ENCODE data around the gene BIRC6. TPM values are rescaled to one million over a fixed set of nuclear protein-coding genes. Genes with fewer than 3 reads are reported as not detected.
"Not testable (repeated sequence)": the region's sequence is repeated elsewhere in the genome, so short reads cannot be mapped to it uniquely, and the experiment has no call there.

BIRC6 gene
- total RNA-seq, 4 donors from 2014 or later = 142 to 268 (median 218) TPM

DNA sequence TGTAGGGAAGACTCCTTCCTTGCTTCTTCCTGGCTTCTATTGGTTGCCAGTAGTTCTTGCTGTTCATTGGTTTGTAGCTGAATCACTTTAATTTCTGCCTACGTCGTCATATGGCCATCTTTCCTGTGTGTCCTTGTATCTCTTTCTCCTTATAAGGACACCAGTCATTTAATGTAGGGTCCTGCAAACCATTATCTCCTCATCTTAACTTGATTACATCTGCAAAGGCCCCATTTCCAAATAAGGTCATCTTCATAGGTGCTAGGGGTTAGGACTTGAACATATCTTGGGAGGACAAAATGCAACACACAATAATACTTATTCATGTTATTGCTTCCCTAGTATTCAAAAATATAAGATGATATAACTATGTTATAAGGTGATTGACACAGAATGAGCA is 175.5 kb downstream of the BIRC6 start:
- 97 to 98% methylated on average over 2 of the region's 2 CpGs for WGBS, 2 donors
- Histone ChIP-seq H3K4me1 (no peaks in the 10 kb centered on the region), H3K4me3 (replicated peaks in 1 of 3) (no peak overlapping the region), H3K27ac (no peak overlapping the region), H3K36me3 (peaks cover 4 to 12% of the 10 kb centered on the region in 2 donors), H3K9me3 (no peaks in the 10 kb centered on the region), H3K27me3 (no peaks in the 10 kb centered on the region)
- TF ChIP-seq POLR2A (IDR thresholded peaks at IDR 0.05) = no peak
- TF ChIP-seq, protein P1, sequence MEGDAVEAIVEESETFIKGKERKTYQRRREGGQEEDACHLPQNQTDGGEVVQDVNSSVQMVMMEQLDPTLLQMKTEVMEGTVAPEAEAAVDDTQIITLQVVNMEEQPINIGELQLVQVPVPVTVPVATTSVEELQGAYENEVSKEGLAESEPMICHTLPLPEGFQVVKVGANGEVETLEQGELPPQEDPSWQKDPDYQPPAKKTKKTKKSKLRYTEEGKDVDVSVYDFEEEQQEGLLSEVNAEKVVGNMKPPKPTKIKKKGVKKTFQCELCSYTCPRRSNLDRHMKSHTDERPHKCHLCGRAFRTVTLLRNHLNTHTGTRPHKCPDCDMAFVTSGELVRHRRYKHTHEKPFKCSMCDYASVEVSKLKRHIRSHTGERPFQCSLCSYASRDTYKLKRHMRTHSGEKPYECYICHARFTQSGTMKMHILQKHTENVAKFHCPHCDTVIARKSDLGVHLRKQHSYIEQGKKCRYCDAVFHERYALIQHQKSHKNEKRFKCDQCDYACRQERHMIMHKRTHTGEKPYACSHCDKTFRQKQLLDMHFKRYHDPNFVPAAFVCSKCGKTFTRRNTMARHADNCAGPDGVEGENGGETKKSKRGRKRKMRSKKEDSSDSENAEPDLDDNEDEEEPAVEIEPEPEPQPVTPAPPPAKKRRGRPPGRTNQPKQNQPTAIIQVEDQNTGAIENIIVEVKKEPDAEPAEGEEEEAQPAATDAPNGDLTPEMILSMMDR (IDR thresholded peaks at IDR 0.05) = no peak
- intact Hi-C loops (cut with DNase I) = no loop called here
- no peak for DNase-seq

DNA sequence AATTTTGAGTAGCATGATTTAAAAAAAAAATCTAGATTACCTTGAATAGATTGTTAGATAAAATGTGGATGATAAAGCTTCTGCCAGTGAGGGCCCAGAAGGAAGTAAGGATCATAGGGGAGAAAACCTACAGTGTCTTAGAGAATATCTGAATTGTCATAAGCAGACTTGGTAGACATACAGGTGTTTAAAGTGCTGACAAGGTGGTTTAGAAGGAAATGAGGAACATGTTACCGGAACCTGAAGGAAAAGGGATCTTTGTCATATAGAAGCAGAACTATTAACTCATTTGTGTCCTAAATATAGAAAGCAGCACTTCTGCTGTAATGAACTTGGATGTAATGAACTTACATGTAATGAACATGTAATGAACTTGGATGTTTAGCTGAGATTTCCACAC is 176.1 kb downstream of the BIRC6 start:
- no peaks in the 10 kb centered on the region for H3K9me3 ChIP-seq
- no peaks in the 10 kb centered on the region for H3K4me1 ChIP-seq
- H3K27ac ChIP-seq = no peak overlapping the region
- intact Hi-C loops (cut with DNase I) = no loop called here
- peaks cover 6 to 12% of the 10 kb centered on the region in 2 donors for H3K36me3 ChIP-seq
- H3K4me3 ChIP-seq (replicated peaks in 1 of 3) = no peak overlapping the region
- WGBS, 2 donors = 84 to 94% methylated on average over 1 of the region's 1 CpG
- no peaks in the 10 kb centered on the region for H3K27me3 ChIP-seq
- no peak for DNase-seq
- TF ChIP-seq, protein P1 (IDR thresholded peaks at IDR 0.05) = no peak
- TF ChIP-seq POLR2A (IDR thresholded peaks at IDR 0.05) = no peak

DNA sequence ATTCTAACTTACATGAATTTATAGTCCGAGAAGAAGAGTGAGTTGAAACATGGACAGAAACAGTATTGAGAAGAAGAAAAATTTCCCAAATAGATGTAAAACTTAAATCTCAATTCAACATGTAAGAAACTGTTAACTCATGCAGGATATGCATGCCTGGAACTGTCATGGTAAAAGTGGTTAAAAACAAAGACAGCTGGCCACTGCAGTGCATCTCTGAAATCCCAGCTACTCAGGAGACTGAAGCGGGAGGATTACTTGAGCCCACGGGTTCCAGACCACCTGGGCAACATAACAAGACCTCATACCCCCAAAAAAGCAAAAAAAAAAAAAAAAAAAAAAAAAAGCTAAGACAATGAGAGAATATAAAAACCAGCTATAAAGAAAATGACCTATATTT is 178.0 kb downstream of the BIRC6 start:
- DNase-seq = no peak
- TF ChIP-seq POLR2A (IDR thresholded peaks at IDR 0.05) = no peak
- TF ChIP-seq, protein P1 (IDR thresholded peaks at IDR 0.05) = no peak
- Histone ChIP-seq H3K36me3 (peaks cover 8 to 12% of the 10 kb centered on the region in 2 donors), H3K4me1 (no peaks in the 10 kb centered on the region), H3K9me3 (no peaks in the 10 kb centered on the region), H3K27ac (no peak overlapping the region), H3K4me3 (replicated peaks in 1 of 3) (no peak overlapping the region), H3K27me3 (no peaks in the 10 kb centered on the region)
- intact Hi-C loops (cut with DNase I) = no loop called here
- 92 to 95% methylated on average over 3 of the region's 3 CpGs for WGBS, 2 donors

DNA sequence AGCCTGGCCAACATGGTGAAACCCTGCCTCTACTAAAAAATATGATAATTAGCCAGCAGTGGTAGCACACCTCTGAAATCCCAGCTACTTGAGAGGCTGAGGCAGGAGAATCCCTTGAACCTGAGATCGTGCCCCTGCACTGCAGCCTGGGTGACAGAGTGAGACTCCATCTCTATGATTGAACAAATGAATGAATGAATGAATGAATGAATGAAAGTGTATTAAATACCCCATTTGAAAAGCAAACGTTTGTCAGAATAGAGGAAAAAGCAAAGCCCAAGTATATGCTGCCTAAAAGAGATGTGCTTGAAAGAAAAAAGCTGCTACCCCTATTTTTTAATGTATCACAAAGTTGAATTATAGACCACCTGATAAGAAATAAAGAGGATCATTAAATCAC is 181.9 kb downstream of the BIRC6 start:
- H3K36me3 ChIP-seq = peaks cover 0 to 13% of the 10 kb centered on the region in 2 donors
- H3K4me3 ChIP-seq (replicated peaks in 1 of 3) = no peak overlapping the region
- no peak for DNase-seq
- H3K27me3 ChIP-seq = no peaks in the 10 kb centered on the region
- H3K4me1 ChIP-seq = no peaks in the 10 kb centered on the region
- no peak for TF ChIP-seq POLR2A (IDR thresholded peaks at IDR 0.05)
- TF ChIP-seq, protein P1 (IDR thresholded peaks at IDR 0.05) = no peak
- no peak overlapping the region for H3K27ac ChIP-seq
- intact Hi-C loops (cut with DNase I) = no loop called here
- WGBS, 2 donors = 89 to 99% methylated on average over 2 of the region's 2 CpGs
- H3K9me3 ChIP-seq = no peaks in the 10 kb centered on the region

GRCh38 chr2:32552483-32552882 is 195.7 kb downstream of the BIRC6 start:
- intact Hi-C loops (cut with DNase I); H3K27ac ChIP-seq; H3K9me3 ChIP-seq; H3K27me3 ChIP-seq; DNase-seq; H3K4me1 ChIP-seq; H3K4me3 ChIP-seq (replicated peaks in 1 of 3); H3K36me3 ChIP-seq: not testable (repeated sequence)
- WGBS, 2 donors = 95 to 96% methylated on average over 3 of the region's 3 CpGs
